ENCODE measurements around the gene IGSF6.
"Not testable (repeated sequence)": the region's sequence is repeated elsewhere in the genome, so short reads cannot be mapped to it uniquely, and the experiment has no call there.

IGSF6 gene

GRCh38 chr16:21629616-21630539 lies 22.5 kb downstream of the IGSF6 start:
- not testable (repeated sequence) for FAIRE-seq; DNase-seq (ENCODE audit: low spot score)

DNA sequence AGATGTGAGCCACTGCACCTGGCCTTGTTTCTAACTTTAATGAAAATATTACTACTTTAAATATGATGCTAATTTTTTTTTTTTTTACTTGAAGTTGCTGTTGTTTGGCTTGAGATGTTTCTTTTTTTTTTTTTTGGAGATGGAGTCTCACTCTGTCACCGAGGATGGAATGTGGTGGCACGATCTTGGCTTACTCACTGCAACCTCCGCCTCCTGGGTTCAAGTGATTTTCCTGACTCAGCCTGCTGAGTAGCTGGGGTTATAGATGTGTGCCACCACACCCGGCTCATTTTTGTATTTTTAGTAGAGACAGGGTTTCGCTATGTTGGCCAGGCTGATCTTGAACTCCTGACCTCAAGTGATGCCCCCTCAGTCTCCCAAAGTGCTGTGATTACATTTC lies 23.6 kb downstream of the IGSF6 start:
- FAIRE-seq = no peak
- no peak for DNase-seq (ENCODE audit: low spot score)

DNA sequence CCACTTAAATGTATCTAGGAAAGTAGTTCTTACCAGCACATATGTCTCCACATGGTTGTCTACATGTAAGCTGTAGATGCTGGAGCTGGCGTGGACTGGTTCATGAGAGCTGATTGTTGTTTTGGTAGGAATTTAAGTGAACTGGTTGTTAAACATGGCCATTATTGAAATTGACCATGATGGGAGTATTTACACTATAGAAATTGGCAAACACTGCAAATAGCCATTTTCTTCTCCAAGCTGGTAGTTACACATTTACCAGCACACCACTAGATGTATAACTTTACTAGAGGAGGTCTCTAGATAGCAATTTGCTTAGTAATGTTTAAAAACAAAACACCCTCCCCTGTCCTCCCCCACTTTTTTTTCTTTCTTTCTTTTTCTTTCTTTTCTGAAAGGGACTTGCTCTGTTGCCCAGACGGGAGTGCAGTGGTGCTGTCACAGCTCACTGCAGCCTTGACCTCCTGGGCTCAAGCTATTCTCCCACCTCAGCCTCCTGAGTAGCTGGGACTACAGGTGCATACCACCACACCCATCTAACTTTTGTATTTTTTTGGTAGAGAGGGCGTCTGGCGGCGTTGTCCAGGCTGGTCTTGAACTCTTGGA lies 24.2 kb downstream of the IGSF6 start:
- FAIRE-seq (no peak), DNase-seq (ENCODE audit: low spot score) (no peak)

- DNase-seq (ENCODE audit: low spot score) = no peak
- FAIRE-seq = no peak
Observed at GRCh38 chr16:21626659-21627277, 25.6 kb downstream of the IGSF6 start.

DNA sequence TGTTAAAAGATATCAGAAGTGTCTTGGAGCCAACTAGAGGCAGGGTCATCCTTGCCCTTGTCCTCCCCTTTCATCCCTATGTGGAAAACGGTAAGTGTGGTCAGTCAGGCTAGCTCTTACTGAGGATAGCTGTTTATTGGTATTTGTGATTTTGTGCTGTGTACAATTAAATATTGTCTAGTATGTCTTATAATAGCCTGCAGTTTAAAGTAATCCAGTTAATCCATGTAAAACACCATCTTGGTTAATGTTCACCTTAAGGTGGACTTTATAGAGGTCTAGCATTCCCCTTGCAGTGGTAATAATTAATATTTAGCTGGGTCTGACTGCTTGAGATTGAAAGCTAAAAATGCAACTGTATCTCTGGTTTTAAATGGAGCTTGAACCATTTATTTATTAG lies 27.4 kb downstream of the IGSF6 start:
- DNase-seq (ENCODE audit: low spot score) (no peak), FAIRE-seq (no peak)

GRCh38 chr16:21622545-21622944 lies 29.9 kb downstream of the IGSF6 start:
- DNase-seq (ENCODE audit: low spot score) (no peak), FAIRE-seq (no peak)

DNA sequence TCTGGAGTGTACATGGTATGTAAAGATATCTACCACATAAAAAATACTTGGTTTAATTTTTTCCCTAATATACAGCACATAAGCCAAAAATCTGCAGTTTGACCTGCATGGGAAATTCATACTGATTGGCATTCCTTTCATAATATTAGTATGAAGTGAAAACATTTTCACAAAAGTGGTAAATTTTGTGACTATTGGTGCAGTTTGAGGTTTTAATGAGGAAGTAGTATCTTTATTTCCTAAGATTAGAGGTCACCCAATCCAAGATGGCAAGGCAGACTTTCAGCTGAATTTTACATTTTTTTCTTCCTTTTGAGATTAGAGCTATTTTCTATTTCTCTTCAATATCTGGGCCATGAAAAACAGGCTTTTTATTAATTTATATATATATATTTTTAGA lies 31.8 kb downstream of the IGSF6 start:
- FAIRE-seq = no peak
- DNase-seq (ENCODE audit: low spot score) = no peak

DNA sequence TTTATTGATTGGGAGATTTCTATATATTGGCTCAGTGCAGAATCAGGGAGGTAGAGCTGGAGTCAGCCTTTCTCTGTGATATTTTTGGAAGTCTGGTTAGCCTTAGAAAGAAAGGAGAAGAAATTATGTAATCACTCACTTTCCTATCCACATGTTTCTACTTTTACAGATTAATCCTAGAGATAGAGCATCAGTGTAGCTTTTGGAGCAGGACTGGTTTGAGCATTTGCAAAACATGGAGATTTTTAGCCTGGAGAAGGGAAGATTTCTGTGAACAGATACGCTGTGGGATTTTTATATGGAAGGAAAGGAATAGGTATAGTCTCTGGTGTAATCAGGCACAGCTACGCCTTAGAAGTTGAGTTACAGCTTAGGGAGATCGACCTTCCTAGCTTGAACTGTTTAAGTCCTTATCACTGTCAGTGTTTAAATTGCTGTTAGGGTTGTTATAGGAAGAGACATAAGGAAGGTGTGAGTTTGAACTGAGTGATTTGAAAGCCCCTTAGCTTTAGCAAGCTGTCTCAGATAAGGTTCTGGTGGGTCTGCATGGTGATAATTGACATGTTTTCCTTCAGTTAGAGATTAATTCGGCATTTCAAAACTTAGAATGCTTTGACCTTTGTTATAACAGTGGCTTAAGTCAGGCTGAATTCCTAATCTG lies 32.5 kb downstream of the IGSF6 start:
- DNase-seq (ENCODE audit: low spot score) (no peak), FAIRE-seq (no peak)

DNA sequence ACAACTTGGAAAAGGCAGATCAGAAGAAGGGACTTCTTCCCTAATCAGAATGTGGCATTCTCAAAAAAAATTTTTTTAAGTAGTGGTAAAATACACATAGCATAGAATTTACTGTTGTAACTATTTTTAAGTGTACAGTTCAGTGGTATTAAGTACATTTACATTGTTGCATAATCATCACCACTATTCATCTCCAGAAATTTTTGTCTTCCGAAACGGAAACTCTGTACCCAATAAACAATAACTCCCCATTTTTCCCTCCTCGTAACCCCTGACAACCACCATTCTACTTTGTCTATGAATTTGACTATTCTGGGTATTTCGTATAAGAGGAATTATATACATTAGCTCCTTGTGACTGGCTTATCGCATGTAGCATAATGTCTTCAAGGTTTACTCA lies 34.1 kb downstream of the IGSF6 start:
- DNase-seq (ENCODE audit: low spot score) (no peak), FAIRE-seq (no peak)

- DNase-seq (ENCODE audit: low spot score) = no peak
- FAIRE-seq = no peak
Observed at GRCh38 chr16:21617607-21618006, 34.8 kb downstream of the IGSF6 start.

GRCh38 chr16:21614896-21615295 lies 37.5 kb downstream of the IGSF6 start:
- FAIRE-seq (no peak), DNase-seq (ENCODE audit: low spot score) (no peak)

GRCh38 chr16:21613781-21614180 lies 38.6 kb downstream of the IGSF6 start:
- FAIRE-seq (no peak), DNase-seq (ENCODE audit: low spot score) (no peak)

DNA sequence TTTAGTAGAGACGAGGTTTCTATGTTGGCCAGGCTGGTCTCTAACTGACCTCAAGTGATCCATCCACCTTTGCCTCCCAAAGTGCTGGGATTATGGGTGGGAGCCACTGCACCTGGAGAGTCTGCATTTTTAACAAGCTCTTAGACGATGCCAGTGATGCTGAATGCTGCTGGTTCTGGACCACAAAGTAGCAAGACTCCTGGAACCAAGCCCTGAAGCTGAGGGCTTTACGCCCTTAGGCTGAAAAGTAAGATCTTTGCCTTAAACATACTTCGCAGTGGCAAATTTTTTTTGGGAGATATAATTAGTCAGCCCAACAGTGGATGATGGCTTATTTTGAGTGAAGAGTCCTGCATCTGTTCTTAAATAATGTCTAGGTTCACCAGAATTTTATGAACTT lies 39.0 kb downstream of the IGSF6 start:
- no peak for FAIRE-seq
- DNase-seq (ENCODE audit: low spot score) = no peak

DNA sequence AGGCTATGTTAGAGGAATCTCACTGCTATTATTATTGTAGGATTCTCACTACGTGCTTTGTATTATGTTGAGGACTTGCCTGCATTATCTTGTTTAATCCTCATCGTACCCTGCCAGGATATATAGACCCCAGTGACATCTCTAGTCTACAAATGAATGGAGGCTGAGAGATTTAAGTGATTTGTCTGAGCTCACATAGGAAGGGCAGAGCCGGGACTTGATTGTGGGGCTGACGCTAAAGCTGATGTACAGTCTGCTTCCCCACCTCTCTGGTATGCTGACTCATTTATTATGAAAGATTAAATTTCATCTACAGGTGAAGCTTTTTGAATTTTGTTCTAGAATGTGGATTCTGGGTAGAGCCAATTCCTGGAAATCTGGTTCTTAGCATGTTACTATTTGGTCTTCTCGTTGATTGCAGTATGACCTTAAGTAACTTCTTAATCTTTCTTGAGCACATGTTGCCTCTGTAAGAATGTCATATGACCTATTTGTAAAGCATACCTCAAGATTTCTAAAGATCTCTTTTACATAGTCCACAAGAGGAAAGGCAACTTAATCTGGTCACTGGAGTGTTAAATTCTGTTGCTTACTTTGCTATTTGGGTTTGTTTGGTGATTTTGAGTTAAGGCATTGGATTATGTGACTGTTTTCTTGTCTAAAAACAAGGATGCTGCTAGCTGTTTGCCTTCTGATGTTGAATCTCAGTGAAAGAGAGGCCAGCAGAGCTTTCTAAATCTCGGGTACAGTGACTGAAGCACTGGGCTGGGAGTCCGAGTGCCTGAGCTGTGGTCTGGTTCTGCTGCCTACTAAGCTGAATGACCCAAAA lies 40.6 kb downstream of the IGSF6 start:
- DNase-seq (ENCODE audit: low spot score) (no peak), FAIRE-seq (no peak)

- no peak for FAIRE-seq
- DNase-seq (ENCODE audit: low spot score) = no peak
Observed at GRCh38 chr16:21611198-21611555, 41.2 kb downstream of the IGSF6 start.

DNA sequence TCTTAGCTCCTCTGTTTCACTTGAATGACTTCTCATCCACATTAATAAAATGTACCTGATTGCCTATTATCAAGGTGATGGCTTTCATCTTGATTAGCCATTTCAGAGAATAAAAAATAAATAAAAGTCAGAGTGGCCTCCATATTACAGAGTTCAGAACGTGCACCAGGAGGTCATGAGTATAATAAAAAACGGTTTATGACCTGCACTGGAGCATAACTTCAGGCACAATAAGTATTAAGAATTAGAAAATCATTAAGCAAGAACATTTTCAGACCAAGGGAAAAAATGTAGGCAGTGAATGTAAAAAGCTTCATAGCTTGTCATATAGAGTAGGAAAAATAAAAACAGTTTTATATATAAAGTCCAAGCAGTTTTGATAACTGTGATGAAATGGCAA lies 41.6 kb downstream of the IGSF6 start:
- DNase-seq (ENCODE audit: low spot score) = no peak
- no peak for FAIRE-seq

DNA sequence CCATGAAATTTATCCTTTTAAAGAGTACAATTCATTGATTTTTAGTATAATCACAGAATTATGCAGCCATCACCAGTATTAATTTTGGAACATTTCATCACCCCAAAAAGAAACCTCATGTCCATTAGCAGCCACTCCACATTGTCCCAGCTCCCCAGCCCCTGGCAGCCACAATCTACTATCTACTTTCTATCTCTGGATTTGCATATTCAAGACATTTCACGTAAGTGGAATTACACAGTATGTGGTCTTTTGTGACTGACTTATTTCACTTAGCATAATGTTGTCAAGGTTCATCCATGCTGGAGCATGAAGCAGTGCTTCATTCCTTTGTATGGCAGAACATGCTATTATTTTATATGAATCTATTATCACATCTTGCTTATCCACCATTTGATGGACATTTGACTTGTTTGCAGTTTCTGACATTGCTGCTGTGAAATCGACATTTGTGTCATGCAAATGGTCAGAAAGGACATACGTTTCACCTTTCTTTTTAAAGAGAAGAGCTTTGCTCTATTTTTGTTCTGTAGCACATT lies 42.3 kb downstream of the IGSF6 start:
- DNase-seq (ENCODE audit: low spot score) (no peak), FAIRE-seq (no peak)

DNA sequence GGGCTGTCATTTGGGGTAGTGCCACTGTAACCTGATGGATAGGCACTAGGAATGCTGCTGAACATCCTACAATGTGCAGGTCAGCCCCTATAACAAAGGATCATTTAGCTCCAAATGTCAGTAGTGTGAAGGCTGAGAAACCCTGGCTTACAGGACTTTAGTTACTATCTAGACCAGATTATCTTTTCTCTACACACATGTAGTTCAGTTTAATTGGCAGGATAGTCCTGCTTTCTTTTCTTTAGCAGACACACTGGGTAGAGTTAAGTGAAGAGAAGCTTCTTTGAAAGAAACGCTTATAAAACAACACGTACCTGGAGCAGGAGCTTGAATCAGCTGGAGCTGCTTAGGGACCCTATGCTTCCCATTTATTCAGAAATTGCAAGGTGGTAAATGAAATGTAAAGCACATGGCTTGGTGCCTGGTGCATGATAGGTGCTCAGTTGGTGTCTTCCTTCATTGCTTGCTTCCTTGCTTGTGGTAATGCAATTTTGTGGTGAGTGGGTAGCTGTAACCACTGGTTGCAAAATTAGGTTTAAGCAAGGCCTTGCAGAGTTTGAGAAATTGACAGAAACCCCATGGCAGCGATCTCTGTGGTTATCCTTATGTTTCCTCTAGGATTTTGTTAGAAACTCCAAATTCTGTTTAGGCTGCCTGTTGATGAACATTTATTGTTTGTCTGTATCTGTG lies 43.6 kb downstream of the IGSF6 start:
- DNase-seq (ENCODE audit: low spot score) (no peak), FAIRE-seq (no peak)

- DNase-seq (ENCODE audit: low spot score); FAIRE-seq: not testable (repeated sequence)
Observed at GRCh38 chr16:21605848-21606247, 46.6 kb downstream of the IGSF6 start.

GRCh38 chr16:21603928-21604327 lies 48.5 kb downstream of the IGSF6 start:
- FAIRE-seq (no peak), DNase-seq (ENCODE audit: low spot score) (no peak)

All from urothelium cell line (cell line).